ENCODE data around the gene SLC28A2. TPM values are rescaled to one million over a fixed set of nuclear protein-coding genes. Genes with fewer than 3 reads are reported as not detected.

The SLC28A2 gene
- polyA plus RNA-seq, 1 donor (not counting 4 experiments of a cell fraction or from before 2014, with no cell fraction given), result not detected

- Histone ChIP-seq H3K4me1 (ENCODE audit: control insufficient read depth, extremely low read depth, insufficient read depth, low read length) (peaks cover 2% of the 10 kb centered on the region), H3K9me1 (ENCODE audit: control insufficient read depth, extremely low read depth, insufficient read depth, low read length) (no peaks in the 10 kb centered on the region), H3K27ac (ENCODE audit: control insufficient read depth, insufficient read depth, low read length) (no peak overlapping the region), H3K79me2 (ENCODE audit: control insufficient read depth, insufficient read depth, low read length) (no peaks in the 10 kb centered on the region), H3K27me3 (ENCODE audit: control insufficient read depth, extremely low read depth, insufficient read depth, low read length) (peaks cover 3% of the 10 kb centered on the region), H4K20me1 (ENCODE audit: control insufficient read depth, extremely low read depth, insufficient read depth, low read length) (no peaks in the 10 kb centered on the region), H3K9me3 (ENCODE audit: control insufficient read depth, low read depth, low read length) (no peaks in the 10 kb centered on the region), H2AFZ (ENCODE audit: control insufficient read depth, low read length) (no peak overlapping the region), H3K9ac (ENCODE audit: control insufficient read depth, extremely low read depth, insufficient read depth, low read length) (no peak overlapping the region), H3K4me3 (ENCODE audit: control insufficient read depth in 2 of 3, extremely low read depth in 1 of 3, insufficient read depth in 2 of 3, low read depth in 1 of 3, low read length in 3 of 3) (no peak overlapping the region), H3K4me2 (ENCODE audit: control insufficient read depth, extremely low read depth, insufficient read depth, low read depth, low read length) (no peak overlapping the region), H3K36me3 (ENCODE audit: control insufficient read depth in 2 of 2, extremely low read depth in 1 of 2, insufficient read depth in 2 of 2, low read length in 2 of 2) (no peaks in the 10 kb centered on the region)
- dilution Hi-C loops (cut with MboI; ENCODE audit: extremely low pct_ligation_motif_present, low sequenced_read_pairs), result loop anchor here (25.0 kb wide), 1 partner anchor 92 kb away; no protein-coding TSS in a partner anchor
- DNase-seq (ENCODE audit: low read depth, low spot score) (no peak), FAIRE-seq (no peak)
- no peak for TF ChIP-seq CTCF (optimal IDR thresholded peaks at IDR 0.05 in 1 of 3, IDR thresholded peaks at IDR 0.05 in 1 of 3, conservative IDR thresholded peaks at IDR 0.05 in 1 of 3; ENCODE audit: extremely low read depth in 1 of 3, insufficient read depth in 2 of 3, low read length in 3 of 3)
- TF ChIP-seq EZH2 (IDR thresholded peaks at IDR 0.05; ENCODE audit: low read length), result no peak
Measured at GRCh38 chr15:45304711-45305110, 52.7 kb downstream of the SLC28A2 start.

- H3K9me3 ChIP-seq (ENCODE audit: control insufficient read depth, low read depth, low read length), result no peaks in the 10 kb centered on the region
- no peaks in the 10 kb centered on the region for H3K9me1 ChIP-seq (ENCODE audit: control insufficient read depth, extremely low read depth, insufficient read depth, low read length)
- dilution Hi-C loops (cut with MboI; ENCODE audit: extremely low pct_ligation_motif_present, low sequenced_read_pairs), result loop anchor here (25.0 kb wide), 1 partner anchor 94 kb away; no protein-coding TSS in a partner anchor
- peaks cover 3% of the 10 kb centered on the region for H3K27me3 ChIP-seq (ENCODE audit: control insufficient read depth, extremely low read depth, insufficient read depth, low read length)
- no peaks in the 10 kb centered on the region for H3K79me2 ChIP-seq (ENCODE audit: control insufficient read depth, insufficient read depth, low read length)
- H3K36me3 ChIP-seq (ENCODE audit: control insufficient read depth in 2 of 2, extremely low read depth in 1 of 2, insufficient read depth in 2 of 2, low read length in 2 of 2), result no peaks in the 10 kb centered on the region
- FAIRE-seq (no peak), DNase-seq (ENCODE audit: low read depth, low spot score) (no peak)
- H2AFZ ChIP-seq (ENCODE audit: control insufficient read depth, low read length), result no peak overlapping the region
- no peak overlapping the region for H3K9ac ChIP-seq (ENCODE audit: control insufficient read depth, extremely low read depth, insufficient read depth, low read length)
- no peak overlapping the region for H3K4me2 ChIP-seq (ENCODE audit: control insufficient read depth, extremely low read depth, insufficient read depth, low read depth, low read length)
- H3K4me3 ChIP-seq (ENCODE audit: control insufficient read depth in 2 of 3, extremely low read depth in 1 of 3, insufficient read depth in 2 of 3, low read depth in 1 of 3, low read length in 3 of 3), result no peak overlapping the region
- no peak overlapping the region for H3K27ac ChIP-seq (ENCODE audit: control insufficient read depth, insufficient read depth, low read length)
- no peaks in the 10 kb centered on the region for H4K20me1 ChIP-seq (ENCODE audit: control insufficient read depth, extremely low read depth, insufficient read depth, low read length)
- H3K4me1 ChIP-seq (ENCODE audit: control insufficient read depth, extremely low read depth, insufficient read depth, low read length), result peaks cover 2% of the 10 kb centered on the region
- TF ChIP-seq CTCF (optimal IDR thresholded peaks at IDR 0.05 in 1 of 3, IDR thresholded peaks at IDR 0.05 in 1 of 3, conservative IDR thresholded peaks at IDR 0.05 in 1 of 3; ENCODE audit: extremely low read depth in 1 of 3, insufficient read depth in 2 of 3, low read length in 3 of 3) (no peak), EZH2 (IDR thresholded peaks at IDR 0.05; ENCODE audit: low read length) (no peak)
Measured at GRCh38 chr15:45306105-45306504, 54.1 kb downstream of the SLC28A2 start.
